KMS-11 (cell line): Measurements from ENCODE around the gene COL5A3.

Experiments used
- H2AFZ ChIP-seq: fragments of 200-600 bp; sonication (generic); 2 replicates; pipeline ENCODE4 v1.6.1; 2016; ENCODE audit warnings: antibody characterized with exemption, mixed run types, low read depth
- H3K27ac ChIP-seq: fragments of 200-600 bp; sonication (generic); 2 replicates; pipeline ENCODE4 v1.6.1; 2016; ENCODE audit warnings: mild to moderate bottlenecking, mixed run types
- H3K27me3 ChIP-seq: fragments of 200-600 bp; sonication (generic); 2 replicates; pipeline ENCODE4 v1.6.1; 2017; ENCODE audit warnings: mild to moderate bottlenecking, low read depth, mixed run types, moderate library complexity; ENCODE audit not compliant: insufficient read depth
- H3K36me3 ChIP-seq: fragments of 200-600 bp; sonication (generic); 2 replicates; pipeline ENCODE4 v1.6.1; 2017; ENCODE audit warnings: mild to moderate bottlenecking, mixed run types; ENCODE audit not compliant: insufficient read depth
- H3K4me1 ChIP-seq: fragments of 200-600 bp; sonication (generic); 2 replicates; pipeline ENCODE4 v1.6.1; 2016; ENCODE audit warnings: mild to moderate bottlenecking, low read depth, mixed run types; ENCODE audit not compliant: poor library complexity, severe bottlenecking
- H3K4me2 ChIP-seq: fragments of 200-600 bp; sonication (generic); 2 replicates; pipeline ENCODE4 v1.7.0; 2016; ENCODE audit warnings: mild to moderate bottlenecking, mixed run types
- H3K4me3 ChIP-seq: fragments of 200-600 bp; sonication (generic); IDR thresholded peaks from 2 replicates; pipeline ENCODE4 v1.6.1; 2017; ENCODE audit warnings: low read depth, low read length, mixed read lengths; ENCODE audit not compliant: insufficient read depth
- H3K79me2 ChIP-seq: fragments of 200-600 bp; sonication (generic); 2 replicates; pipeline ENCODE4 v1.6.1; 2016; ENCODE audit warnings: low read depth, mixed run types; ENCODE audit not compliant: insufficient read depth
- H3K9ac ChIP-seq: fragments of 200-600 bp; sonication (generic); 2 replicates; pipeline ENCODE4 v1.6.1; 2016; ENCODE audit warnings: mild to moderate bottlenecking, mixed run types
- H4K20me1 ChIP-seq: fragments of 200-600 bp; sonication (generic); 2 replicates; pipeline ENCODE4 v1.6.1; 2016; ENCODE audit warnings: mild to moderate bottlenecking, mixed run types; ENCODE audit not compliant: insufficient read depth
- CTCF ChIP-seq: fragments of 200-600 bp; sonication (generic); conservative IDR thresholded peaks from 2 replicates; pipeline ENCODE4 v1.6.1; 2017; ENCODE audit warnings: low read depth, mild to moderate bottlenecking, antibody characterized with exemption, low read length, moderate library complexity, mixed read lengths

COL5A3 gene

GRCh38 chr19:9912551-9913236 lies 97.6 kb downstream of the COL5A3 start:
- Histone ChIP-seq H3K9ac (no peak overlapping the region), H2AFZ (no peak overlapping the region), H3K27me3 (peaks cover 15% of the 10 kb centered on the region), H3K4me3 (no peak overlapping the region), H4K20me1 (no peaks in the 10 kb centered on the region), H3K79me2 (no peaks in the 10 kb centered on the region), H3K36me3 (no peaks in the 10 kb centered on the region), H3K27ac (no peak overlapping the region), H3K4me1 (no peaks in the 10 kb centered on the region), H3K4me2 (no peak overlapping the region)
- TF ChIP-seq CTCF, result no peak

- H3K4me2 ChIP-seq, result no peak overlapping the region
- H4K20me1 ChIP-seq, result no peaks in the 10 kb centered on the region
- H3K4me3 ChIP-seq, result no peak overlapping the region
- H3K27me3 ChIP-seq, result peaks cover 18% of the 10 kb centered on the region
- H3K4me1 ChIP-seq, result no peaks in the 10 kb centered on the region
- no peaks in the 10 kb centered on the region for H3K79me2 ChIP-seq
- H3K27ac ChIP-seq, result no peak overlapping the region
- no peak overlapping the region for H2AFZ ChIP-seq
- no peak overlapping the region for H3K9ac ChIP-seq
- no peaks in the 10 kb centered on the region for H3K36me3 ChIP-seq
- TF ChIP-seq CTCF, result no peak
Measured at GRCh38 chr19:9911524-9912185, 98.6 kb downstream of the COL5A3 start.

GRCh38 chr19:9910625-9911024 lies 99.7 kb downstream of the COL5A3 start:
- Histone ChIP-seq H3K9ac (no peak overlapping the region), H4K20me1 (no peaks in the 10 kb centered on the region), H3K27ac (no peak overlapping the region), H3K27me3 (peaks cover 22% of the 10 kb centered on the region), H3K4me3 (no peak overlapping the region), H3K4me2 (no peak overlapping the region), H3K79me2 (no peaks in the 10 kb centered on the region), H2AFZ (no peak overlapping the region), H3K4me1 (no peaks in the 10 kb centered on the region), H3K36me3 (no peaks in the 10 kb centered on the region)
- no peak for TF ChIP-seq CTCF
